ENCODE results near the gene ARHGAP27.

DNA sequence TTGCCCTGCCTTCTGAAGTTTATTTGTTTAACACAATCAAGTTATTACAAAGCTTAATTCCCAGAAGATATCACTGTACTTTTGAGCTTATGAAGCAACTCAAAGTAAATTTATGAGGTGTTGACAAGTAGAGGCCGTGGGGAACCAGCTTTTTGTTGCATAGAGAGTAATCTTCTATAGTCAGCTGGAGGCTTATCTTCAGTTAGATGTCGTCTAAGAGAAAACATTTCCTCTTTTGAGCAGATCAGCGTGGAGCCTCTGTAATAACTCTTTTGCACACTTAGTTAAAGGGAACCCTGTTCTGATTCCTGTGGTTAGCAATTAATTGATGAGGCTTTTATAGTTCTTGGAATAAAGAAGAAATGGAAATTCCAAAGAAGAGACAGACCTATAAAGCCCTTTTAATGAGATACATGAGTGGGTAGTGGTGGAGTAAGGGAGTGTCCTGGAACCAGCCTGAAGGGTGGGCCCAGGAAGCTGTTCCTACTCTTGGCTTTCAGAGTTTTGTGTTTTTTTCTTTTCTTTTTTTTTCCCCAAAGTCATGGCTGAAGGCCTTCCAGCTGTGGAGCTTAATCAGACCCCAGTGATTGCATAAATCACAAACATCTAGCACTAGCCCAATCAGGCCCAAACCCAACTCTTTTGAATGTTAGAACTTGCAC, 87.0 kb downstream of the ARHGAP27 start:
- TF ChIP-seq EZH2 (IDR thresholded peaks at IDR 0.05; ENCODE audit: low read depth) = no peak
- TF ChIP-seq, protein P1, sequence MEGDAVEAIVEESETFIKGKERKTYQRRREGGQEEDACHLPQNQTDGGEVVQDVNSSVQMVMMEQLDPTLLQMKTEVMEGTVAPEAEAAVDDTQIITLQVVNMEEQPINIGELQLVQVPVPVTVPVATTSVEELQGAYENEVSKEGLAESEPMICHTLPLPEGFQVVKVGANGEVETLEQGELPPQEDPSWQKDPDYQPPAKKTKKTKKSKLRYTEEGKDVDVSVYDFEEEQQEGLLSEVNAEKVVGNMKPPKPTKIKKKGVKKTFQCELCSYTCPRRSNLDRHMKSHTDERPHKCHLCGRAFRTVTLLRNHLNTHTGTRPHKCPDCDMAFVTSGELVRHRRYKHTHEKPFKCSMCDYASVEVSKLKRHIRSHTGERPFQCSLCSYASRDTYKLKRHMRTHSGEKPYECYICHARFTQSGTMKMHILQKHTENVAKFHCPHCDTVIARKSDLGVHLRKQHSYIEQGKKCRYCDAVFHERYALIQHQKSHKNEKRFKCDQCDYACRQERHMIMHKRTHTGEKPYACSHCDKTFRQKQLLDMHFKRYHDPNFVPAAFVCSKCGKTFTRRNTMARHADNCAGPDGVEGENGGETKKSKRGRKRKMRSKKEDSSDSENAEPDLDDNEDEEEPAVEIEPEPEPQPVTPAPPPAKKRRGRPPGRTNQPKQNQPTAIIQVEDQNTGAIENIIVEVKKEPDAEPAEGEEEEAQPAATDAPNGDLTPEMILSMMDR (conservative IDR thresholded peaks at IDR 0.05) = no peak

Measured in PC-9 (cell line).